ENCODE measurements around the gene ABCE1.

ABCE1 gene

GRCh38 chr4:145176641-145177432 lies 78.7 kb downstream of the ABCE1 start:
- no peak for DNase-seq (ENCODE audit: low read depth in 1 of 2, low spot score in 1 of 2)

DNA sequence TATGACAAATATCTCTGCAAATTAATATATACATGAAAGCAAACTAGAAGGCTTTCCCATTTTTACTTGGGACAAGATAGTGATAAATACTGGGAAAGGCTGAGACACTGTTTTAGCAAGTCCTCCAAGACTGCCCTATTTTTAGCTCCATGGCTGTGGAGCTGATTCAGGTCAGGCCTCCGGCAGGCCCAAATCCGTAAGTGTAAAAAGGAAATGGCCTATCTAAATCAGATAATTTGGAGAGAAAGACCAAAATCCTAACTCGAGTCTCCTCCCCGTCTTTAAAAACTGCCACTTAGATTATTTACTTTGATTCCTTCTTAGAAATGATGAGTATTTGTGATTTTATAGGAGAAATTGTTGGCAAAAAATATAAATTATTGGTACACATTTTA lies 79.4 kb downstream of the ABCE1 start:
- no peak for DNase-seq (ENCODE audit: low read depth in 1 of 2, low spot score in 1 of 2)

GRCh38 chr4:145177906-145178538 lies 79.9 kb downstream of the ABCE1 start:
- DNase-seq (ENCODE audit: low read depth in 1 of 2, low spot score in 1 of 2), result no peak

GRCh38 chr4:145178740-145179280 lies 80.7 kb downstream of the ABCE1 start:
- DNase-seq (ENCODE audit: low read depth in 1 of 2, low spot score in 1 of 2), result no peak

Measured in activated T-helper 1 cell treated with anti-CD3 and anti-CD28 coated beads, Interleukin-2, amount 50 U/mL, for 16 hours (primary cell).